ENCODE results near the gene CFAP299. TPM values are rescaled to one million over a fixed set of nuclear protein-coding genes. Genes with fewer than 3 reads are reported as not detected.
"Not testable (repeated sequence)": the region's sequence is repeated elsewhere in the genome, so short reads cannot be mapped to it uniquely, and the experiment has no call there.

Gene CFAP299
- total RNA-seq, 1 donor from 2014 or later = not detected

DNA sequence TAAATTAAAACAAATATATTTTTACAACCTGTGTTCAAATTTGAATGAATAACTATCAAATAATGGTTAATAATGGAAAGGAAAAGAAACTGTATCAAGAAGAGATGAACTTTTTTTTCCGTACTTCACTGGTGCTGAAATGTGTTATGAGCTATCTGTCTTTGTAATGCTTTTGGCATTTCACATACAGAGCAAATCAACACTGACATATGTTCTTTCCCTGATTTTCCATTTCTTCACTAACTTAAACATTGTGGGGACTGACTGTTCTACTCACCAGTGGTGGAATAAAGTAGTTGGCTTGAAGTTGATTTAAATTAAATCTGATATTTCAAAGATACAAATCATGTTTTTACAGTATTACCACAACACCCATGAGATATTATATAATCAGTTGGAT lies 390.9 kb downstream of the CFAP299 start:
- H3K4me3 ChIP-seq = no peak overlapping the region
- H3K9me3 ChIP-seq (replicated peaks) = peaks cover 27% of the 10 kb centered on the region
- H3K27ac ChIP-seq (replicated peaks) = no peak overlapping the region
- intact Hi-C loops (cut with micrococcal nuclease) = no loop called here
- TF ChIP-seq, protein P1, sequence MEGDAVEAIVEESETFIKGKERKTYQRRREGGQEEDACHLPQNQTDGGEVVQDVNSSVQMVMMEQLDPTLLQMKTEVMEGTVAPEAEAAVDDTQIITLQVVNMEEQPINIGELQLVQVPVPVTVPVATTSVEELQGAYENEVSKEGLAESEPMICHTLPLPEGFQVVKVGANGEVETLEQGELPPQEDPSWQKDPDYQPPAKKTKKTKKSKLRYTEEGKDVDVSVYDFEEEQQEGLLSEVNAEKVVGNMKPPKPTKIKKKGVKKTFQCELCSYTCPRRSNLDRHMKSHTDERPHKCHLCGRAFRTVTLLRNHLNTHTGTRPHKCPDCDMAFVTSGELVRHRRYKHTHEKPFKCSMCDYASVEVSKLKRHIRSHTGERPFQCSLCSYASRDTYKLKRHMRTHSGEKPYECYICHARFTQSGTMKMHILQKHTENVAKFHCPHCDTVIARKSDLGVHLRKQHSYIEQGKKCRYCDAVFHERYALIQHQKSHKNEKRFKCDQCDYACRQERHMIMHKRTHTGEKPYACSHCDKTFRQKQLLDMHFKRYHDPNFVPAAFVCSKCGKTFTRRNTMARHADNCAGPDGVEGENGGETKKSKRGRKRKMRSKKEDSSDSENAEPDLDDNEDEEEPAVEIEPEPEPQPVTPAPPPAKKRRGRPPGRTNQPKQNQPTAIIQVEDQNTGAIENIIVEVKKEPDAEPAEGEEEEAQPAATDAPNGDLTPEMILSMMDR (IDR thresholded peaks at IDR 0.05; ENCODE audit: borderline replicate concordance) = no peak
- H3K4me1 ChIP-seq = no peaks in the 10 kb centered on the region
- H3K36me3 ChIP-seq = no peaks in the 10 kb centered on the region
- DNase-seq = no peak
- no peaks in the 10 kb centered on the region for H3K27me3 ChIP-seq (ENCODE audit: low read depth)

DNA sequence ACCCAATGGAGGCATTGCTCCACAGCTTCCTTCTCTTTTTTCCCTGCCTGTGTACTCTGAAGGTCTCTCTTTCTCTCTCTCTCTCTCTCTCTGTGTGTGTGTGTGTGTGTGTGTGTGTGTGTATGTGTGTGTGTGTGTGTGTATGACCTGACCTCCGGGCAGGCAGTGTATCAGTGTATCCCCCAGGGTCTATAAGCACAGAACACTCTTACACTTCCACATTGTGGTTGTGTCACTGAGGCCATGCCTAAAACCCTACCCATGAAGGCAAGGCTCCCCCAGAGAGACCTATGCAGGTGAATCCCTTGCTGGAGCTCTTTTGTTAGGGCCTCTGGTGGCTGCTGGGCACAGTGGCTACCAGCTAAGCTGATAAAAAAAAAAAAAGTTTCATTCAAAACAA lies 394.6 kb downstream of the CFAP299 start:
- no peaks in the 10 kb centered on the region for H3K27me3 ChIP-seq (ENCODE audit: low read depth)
- no peak overlapping the region for H3K27ac ChIP-seq (replicated peaks)
- no peaks in the 10 kb centered on the region for H3K4me1 ChIP-seq
- no peaks in the 10 kb centered on the region for H3K36me3 ChIP-seq
- no peak overlapping the region for H3K4me3 ChIP-seq
- peaks cover 31% of the 10 kb centered on the region for H3K9me3 ChIP-seq (replicated peaks)
- TF ChIP-seq, protein P1 (IDR thresholded peaks at IDR 0.05; ENCODE audit: borderline replicate concordance) = no peak
- intact Hi-C loops (cut with micrococcal nuclease) = no loop called here
- DNase-seq = no peak

DNA sequence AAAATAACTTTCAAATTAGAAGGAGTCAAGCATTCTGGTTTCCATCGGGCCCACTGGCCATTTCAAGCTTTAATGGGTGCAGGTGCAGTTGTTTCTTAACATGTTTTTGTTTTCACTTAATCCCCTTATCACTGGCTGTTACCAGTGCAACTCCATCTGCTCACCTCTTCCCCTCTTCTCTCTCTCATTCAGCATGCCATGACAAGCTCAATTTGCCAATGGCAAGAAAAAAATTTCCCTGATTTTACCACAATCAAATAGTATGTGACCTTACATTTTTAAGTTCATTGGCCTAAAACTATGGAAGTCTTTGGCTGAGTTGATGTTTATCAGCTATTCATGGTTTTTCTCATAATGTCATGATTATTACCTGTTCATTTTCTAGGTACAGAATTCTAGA lies 395.9 kb downstream of the CFAP299 start:
- TF ChIP-seq, protein P1 (IDR thresholded peaks at IDR 0.05; ENCODE audit: borderline replicate concordance) = no peak
- intact Hi-C loops (cut with micrococcal nuclease) = no loop called here
- no peaks in the 10 kb centered on the region for H3K27me3 ChIP-seq (ENCODE audit: low read depth)
- H3K9me3 ChIP-seq (replicated peaks) = peaks cover 35% of the 10 kb centered on the region
- no peak for DNase-seq
- H3K4me3 ChIP-seq = no peak overlapping the region
- no peaks in the 10 kb centered on the region for H3K4me1 ChIP-seq
- H3K36me3 ChIP-seq = no peaks in the 10 kb centered on the region
- H3K27ac ChIP-seq (replicated peaks) = no peak overlapping the region

DNA sequence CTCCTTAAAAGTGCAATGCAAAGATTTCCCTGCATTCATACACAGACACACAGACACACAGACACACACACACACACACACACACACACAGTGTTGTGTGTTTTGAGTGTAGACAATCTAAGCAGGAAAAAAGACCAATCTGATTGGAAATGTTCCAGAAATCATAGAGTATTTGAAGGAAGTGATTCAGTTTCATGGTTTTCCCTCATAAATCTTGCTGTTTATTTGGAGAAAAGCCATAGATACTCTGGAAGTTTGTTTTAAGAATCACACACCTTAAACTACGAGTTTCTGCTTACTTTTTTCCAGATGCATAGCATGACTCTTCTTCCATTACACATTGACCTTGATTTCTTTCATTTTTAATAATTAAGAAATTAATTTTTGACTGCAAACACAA lies 396.5 kb downstream of the CFAP299 start:
- no peak for DNase-seq
- intact Hi-C loops (cut with micrococcal nuclease) = no loop called here
- H3K27ac ChIP-seq (replicated peaks) = no peak overlapping the region
- TF ChIP-seq, protein P1 (IDR thresholded peaks at IDR 0.05; ENCODE audit: borderline replicate concordance) = no peak
- no peaks in the 10 kb centered on the region for H3K36me3 ChIP-seq
- H3K27me3 ChIP-seq (ENCODE audit: low read depth) = no peaks in the 10 kb centered on the region
- no peak overlapping the region for H3K4me3 ChIP-seq
- H3K9me3 ChIP-seq (replicated peaks) = peaks cover 39% of the 10 kb centered on the region
- no peaks in the 10 kb centered on the region for H3K4me1 ChIP-seq

DNA sequence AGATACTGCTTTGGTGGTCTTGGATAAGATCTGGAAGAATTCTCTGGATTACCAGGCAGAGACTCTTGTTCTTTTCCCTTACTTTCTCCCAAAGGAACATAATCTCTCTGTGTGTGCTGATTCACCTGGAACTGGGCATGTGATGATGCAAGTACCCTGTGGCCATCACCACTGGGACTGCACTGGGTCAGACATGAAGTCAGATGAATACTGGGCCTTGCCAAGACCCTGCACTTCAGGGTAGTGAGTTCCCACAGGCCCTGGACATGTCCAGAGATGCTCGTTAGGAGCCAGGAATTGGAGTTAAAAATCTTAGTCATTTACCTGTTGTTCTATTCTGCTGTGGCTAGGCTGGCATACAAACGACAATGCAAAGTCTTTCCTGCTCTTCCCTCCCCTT lies 404.8 kb downstream of the CFAP299 start:
- H3K4me1 ChIP-seq = no peaks in the 10 kb centered on the region
- TF ChIP-seq, protein P1 (IDR thresholded peaks at IDR 0.05; ENCODE audit: borderline replicate concordance) = no peak
- no peaks in the 10 kb centered on the region for H3K36me3 ChIP-seq
- DNase-seq = no peak
- no peaks in the 10 kb centered on the region for H3K27me3 ChIP-seq (ENCODE audit: low read depth)
- H3K27ac ChIP-seq (replicated peaks) = no peak overlapping the region
- peaks cover 48% of the 10 kb centered on the region for H3K9me3 ChIP-seq (replicated peaks)
- no peak overlapping the region for H3K4me3 ChIP-seq
- intact Hi-C loops (cut with micrococcal nuclease) = no loop called here

DNA sequence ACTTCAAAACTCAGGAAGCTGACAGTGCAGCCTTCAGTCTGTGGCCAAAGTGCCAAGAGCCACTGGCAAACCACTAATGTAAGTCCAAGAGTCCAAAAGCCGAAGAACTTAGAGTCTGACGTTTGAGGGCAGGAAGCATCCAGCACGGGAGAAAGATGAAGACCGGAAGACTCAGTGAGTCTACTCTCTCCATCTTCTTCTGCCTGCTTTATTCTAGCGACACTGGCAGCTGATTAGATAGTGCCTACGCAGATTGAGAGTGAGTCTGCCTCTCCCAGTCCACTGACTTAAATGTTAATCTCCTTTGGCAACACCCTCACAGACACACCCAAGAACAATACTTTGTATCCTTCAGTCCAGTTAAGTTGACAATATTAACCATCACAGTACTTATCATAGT lies 414.0 kb downstream of the CFAP299 start:
- H3K27ac ChIP-seq (replicated peaks); H3K9me3 ChIP-seq (replicated peaks); intact Hi-C loops (cut with micrococcal nuclease); H3K4me3 ChIP-seq; H3K4me1 ChIP-seq; H3K36me3 ChIP-seq; DNase-seq; H3K27me3 ChIP-seq (ENCODE audit: low read depth): not testable (repeated sequence)
